OCI-LY7 (cell line): Measurements from ENCODE around the gene HTT. TPM values are rescaled to one million over a fixed set of nuclear protein-coding genes. Genes with fewer than 3 reads are reported as not detected.

Experiments used
- BruUV-seq: library from RNA; stranded (reverse); fragments of 400-500 nt; replicated peaks from 2 replicates; lab custom pipeline; 2021; lab: Mats Ljungman, UMichigan
- CTCF ChIA-PET: fragments of 300-600 bp; sonication (Branson Sonifier 250); formaldehyde crosslinking; loops from one replicate; lab custom pipeline; 2022; ENCODE audit warnings: antibody characterized with exemption; ENCODE audit not compliant: unreplicated experiment; lab: Charles Lee
- POLR2A ChIA-PET: fragments of 300-600 bp; sonication (Branson Sonifier 250); formaldehyde crosslinking; loops from one replicate; lab custom pipeline; 2022; ENCODE audit warnings: antibody characterized with exemption; lab: Charles Lee
- DNase-seq: peaks from one replicate; pipeline ENCODE4 v3.0.0-alpha.2; 2015; ENCODE audit warnings: low spot score
- H2AFZ ChIP-seq: fragments of 200-600 bp; sonication (generic), shearing (Covaris generic); 2 replicates; pipeline ENCODE4 v1.6.1; 2014; ENCODE audit warnings: mild to moderate bottlenecking, antibody characterized with exemption, low read length, moderate library complexity
- H3K27ac ChIP-seq: fragments of 200-600 bp; sonication (generic); 2 replicates; pipeline ENCODE4 v1.5.1; 2014; ENCODE audit warnings: mixed run types, low read depth, mild to moderate bottlenecking, moderate library complexity, low read length, inconsistent platforms; ENCODE audit not compliant: poor library complexity, severe bottlenecking
- H3K36me3 ChIP-seq: fragments of 200-600 bp; sonication (generic); 2 replicates; pipeline ENCODE4 v1.6.1; 2014; ENCODE audit warnings: mild to moderate bottlenecking, antibody characterized with exemption, low read length, moderate library complexity, mixed read lengths; ENCODE audit not compliant: insufficient read depth
- H3K4me1 ChIP-seq: fragments of 200-600 bp; sonication (generic); 2 replicates; pipeline ENCODE4 v1.5.1; 2014; ENCODE audit warnings: mild to moderate bottlenecking, low read length; ENCODE audit not compliant: insufficient read depth, poor library complexity, severe bottlenecking
- H3K4me2 ChIP-seq: fragments of 200-600 bp; sonication (generic); 2 replicates; pipeline ENCODE4 v1.6.1; 2014; ENCODE audit warnings: mild to moderate bottlenecking, low read length
- H3K4me3 ChIP-seq: fragments of 200-600 bp; sonication (generic); 2 replicates; pipeline ENCODE4 v1.5.1; 2014; ENCODE audit warnings: mild to moderate bottlenecking, low read depth, low read length; ENCODE audit not compliant: poor library complexity, severe bottlenecking
- H3K79me2 ChIP-seq: fragments of 200-600 bp; sonication (generic); 2 replicates; pipeline ENCODE4 v1.6.1; 2016; ENCODE audit warnings: low read depth, mild to moderate bottlenecking, low read length, moderate library complexity, mixed read lengths; ENCODE audit not compliant: insufficient read depth
- H3K9me2 ChIP-seq: fragments of 200-600 bp; sonication (generic); 2 replicates; pipeline ENCODE4 v1.6.1; 2016; ENCODE audit warnings: mild to moderate bottlenecking, low read length, mixed read lengths; ENCODE audit not compliant: insufficient read depth
- H3K9me3 ChIP-seq: fragments of 200-600 bp; sonication (generic); 2 replicates; pipeline ENCODE4 v1.6.1; 2014; ENCODE audit warnings: mild to moderate bottlenecking, mixed run types, low read length, mixed read lengths
- H4K20me1 ChIP-seq: fragments of 200-600 bp; sonication (generic); 2 replicates; pipeline ENCODE4 v1.6.1; 2014; ENCODE audit warnings: mild to moderate bottlenecking, antibody characterized with exemption, low read length, moderate library complexity, mixed read lengths; ENCODE audit not compliant: insufficient read depth
- CTCF ChIP-seq: fragments of 200-600 bp; sonication (generic); conservative IDR thresholded peaks from 2 replicates; pipeline ENCODE4 v1.5.1; 2014; ENCODE audit warnings: mild to moderate bottlenecking, antibody characterized with exemption, low read length, moderate library complexity, mixed read lengths
- EZH2phosphoT487 ChIP-seq: fragments of 200-600 bp; sonication (generic); IDR thresholded peaks from 2 replicates; pipeline ENCODE4 v1.6.1; 2018; ENCODE audit warnings: low read depth, borderline replicate concordance, mild to moderate bottlenecking, mixed run types, antibody characterized with exemption, low read length, moderate library complexity, mixed read lengths
- intact Hi-C: fragments of 100-400 bp; cut with micrococcal nuclease; formaldehyde crosslinking; loops from one replicate; pipeline ENCODE4 v1.10.0; 2022; ENCODE audit not compliant: unreplicated experiment
- total RNA-seq, 2 experiments: library from RNA; depleted of rRNA in 1 of 2; stranded (reverse); fragments of >200 nt in 1 of 2; shearing (Covaris generic) in 1 of 2; gene quantifications; 2 replicates each; pipeline ENCODE4 v1.2.3, GENCODE V29; 2014 to 2022

HTT gene
- total RNA-seq, 2 experiments from 2014 or later: 36.4 to 91.3 TPM

- Histone ChIP-seq H3K36me3 (no peaks in the 10 kb centered on the region), H3K79me2 (no peaks in the 10 kb centered on the region), H4K20me1 (no peaks in the 10 kb centered on the region), H3K27ac (no peak overlapping the region), H2AFZ (no peak overlapping the region), H3K4me2 (peak overlapping the region; percentile 52), H3K9me3 (no peaks in the 10 kb centered on the region; the same call in 1 of the 2 replicates), H3K9me2 (no peaks in the 10 kb centered on the region), H3K4me3 (no peak overlapping the region), H3K4me1 (peaks cover 10% of the 10 kb centered on the region)
- peak; percentile 74 for DNase-seq
- BruUV-seq: no TSS peak
- ChIA-PET POLR2A (interaction anchor here (0.6 kb wide), 2 partner anchors 225 to 271 kb away, joined by 3 to 4 read pairs; no protein-coding TSS in a partner anchor), CTCF (interaction anchor here (0.5 kb wide), 1 partner anchor 67 kb away, joined by 3 read pairs; no protein-coding TSS in a partner anchor)
- intact Hi-C loops: no loop called here
- TF ChIP-seq EZH2phosphoT487 (no peak), CTCF (no peak)
Measured at GRCh38 chr4:3286335-3287175, 212.1 kb downstream of the HTT start.

GRCh38 chr4:3287271-3287971, 212.9 kb downstream of the HTT start:
- Histone ChIP-seq H3K4me2 (no peak overlapping the region), H4K20me1 (no peaks in the 10 kb centered on the region), H3K9me3 (no peaks in the 10 kb centered on the region), H3K4me3 (no peak overlapping the region), H3K27ac (no peak overlapping the region), H3K36me3 (no peaks in the 10 kb centered on the region), H3K79me2 (no peaks in the 10 kb centered on the region), H3K4me1 (peaks cover 18% of the 10 kb centered on the region), H3K9me2 (no peaks in the 10 kb centered on the region), H2AFZ (no peak overlapping the region)
- intact Hi-C loops: no loop called here
- ChIA-PET CTCF (no interaction called here), POLR2A (interaction anchor here (0.6 kb wide), 1 partner anchor 226 kb away, joined by 4 read pairs; no protein-coding TSS in a partner anchor)
- BruUV-seq: no TSS peak
- DNase-seq: no peak
- TF ChIP-seq CTCF: no peak
- no peak for TF ChIP-seq EZH2phosphoT487
